HG02759 (cell line): ENCODE measurements around the gene SPATA13.
A peak's percentile ranks its signal among the peaks of the same experiment; 100 is the strongest.
"Not testable (repeated sequence)": the region's sequence is repeated elsewhere in the genome, so short reads cannot be mapped to it uniquely, and the experiment has no call there.

Experiments
- ATAC-seq: cut with Tn5 transposase; IDR thresholded peaks from one replicate; pipeline ENCODE4 v1.9.1; 2021; ENCODE audit warnings: mild to moderate bottlenecking, moderate library complexity; ENCODE audit not compliant: unreplicated experiment

SPATA13 gene

GRCh38 chr13:24160458-24161009 is at the start of gene SPATA13:
SPATA13 (plus strand) TSS chr13:24160720; CDS start chr13:24222930, 62,210 bp downstream.
- peak; percentile 78 for ATAC-seq

GRCh38 chr13:24112791-24113190 is 47.7 kb upstream of the SPATA13 start:
- no peak for ATAC-seq

- no peak for ATAC-seq
Measured at GRCh38 chr13:24115671-24116070, 44.8 kb upstream of the SPATA13 start.

GRCh38 chr13:24116131-24116530 is 44.4 kb upstream of the SPATA13 start:
- no peak for ATAC-seq

- ATAC-seq: no peak
Measured at GRCh38 chr13:24118576-24118975, 41.9 kb upstream of the SPATA13 start.

GRCh38 chr13:24119626-24120508 is 40.7 kb upstream of the SPATA13 start:
- ATAC-seq: no peak

GRCh38 chr13:24122045-24122444 is 38.5 kb upstream of the SPATA13 start:
- ATAC-seq: not testable (repeated sequence)

- ATAC-seq: no peak
Measured at GRCh38 chr13:24122569-24122968, 38.0 kb upstream of the SPATA13 start.

GRCh38 chr13:24123761-24124160 is 36.8 kb upstream of the SPATA13 start:
- no peak for ATAC-seq

GRCh38 chr13:24124789-24125476 is 35.6 kb upstream of the SPATA13 start:
- ATAC-seq: peak; percentile 89

GRCh38 chr13:24127116-24127631 is 33.3 kb upstream of the SPATA13 start:
- ATAC-seq: peak; percentile 79

- no peak for ATAC-seq
Measured at GRCh38 chr13:24128112-24128511, 32.4 kb upstream of the SPATA13 start.

GRCh38 chr13:24128962-24129361 is 31.6 kb upstream of the SPATA13 start:
- no peak for ATAC-seq

- no peak for ATAC-seq
Measured at GRCh38 chr13:24129914-24130774, 30.4 kb upstream of the SPATA13 start.

GRCh38 chr13:24131749-24132148 is 28.8 kb upstream of the SPATA13 start:
- ATAC-seq: no peak

- ATAC-seq: no peak
Measured at GRCh38 chr13:24133021-24133795, 27.3 kb upstream of the SPATA13 start.

GRCh38 chr13:24134231-24134630 is 26.3 kb upstream of the SPATA13 start:
- ATAC-seq: no peak

- ATAC-seq: no peak
Measured at GRCh38 chr13:24134757-24135156, 25.8 kb upstream of the SPATA13 start.

- ATAC-seq: no peak
Measured at GRCh38 chr13:24135674-24136300, 24.7 kb upstream of the SPATA13 start.
